GM12878 (cell line): ENCODE results near the gene LRRC63. TPM values are rescaled to one million over a fixed set of nuclear protein-coding genes. Genes with fewer than 3 reads are reported as not detected.
A peak's percentile ranks its signal among the peaks of the same experiment; 100 is the strongest.

ENCODE experiments used
- ATF7 ChIP-seq: fragments of 450-650 bp; IDR thresholded peaks from 2 replicates; pipeline ENCODE4 v1.6.1; 2016; ENCODE audit warnings: low read depth, mild to moderate bottlenecking
- BCL11A ChIP-seq: IDR thresholded peaks from 2 replicates; pipeline ENCODE4 v1.6.1; 2011; ENCODE audit warnings: low read depth, low read length
- BRCA1 ChIP-seq: IDR thresholded peaks from 2 replicates; pipeline ENCODE4 v1.6.1; 2011; ENCODE audit warnings: low read depth, low read length, improper control_type of control experiment
- CBFB ChIP-seq: IDR thresholded peaks from 2 replicates; pipeline ENCODE4 v1.6.1; 2016; ENCODE audit warnings: antibody characterized with exemption, low read depth
- CEBPZ ChIP-seq: fragments of 150-350 bp; IDR thresholded peaks from 2 replicates; pipeline ENCODE4 v1.6.1; 2016; ENCODE audit warnings: low read depth, low read length
- CHD2 ChIP-seq: IDR thresholded peaks from 2 replicates; pipeline ENCODE4 v1.6.1; 2011; ENCODE audit warnings: low read depth, low read length, improper control_type of control experiment, borderline replicate concordance
- CTCF ChIP-seq, 3 experiments: IDR thresholded peaks in 2 of 3; conservative IDR thresholded peaks in 1 of 3; 2 replicates each; pipeline ENCODE4 v1.5.1; 2011; ENCODE audit warnings: low read depth in 3 of 3, low read length in 3 of 3, mild to moderate bottlenecking in 3 of 3, control low read depth in 2 of 3, moderate library complexity in 2 of 3, inconsistent platforms in 1 of 3, mixed read lengths in 1 of 3; ENCODE audit not compliant: control insufficient read depth in 2 of 3, insufficient read depth in 1 of 3; ENCODE audit errors: extremely low read depth in 1 of 3
- DPF2 ChIP-seq: fragments of 450-650 bp; IDR thresholded peaks from 2 replicates; pipeline ENCODE4 v1.6.1; 2017; ENCODE audit warnings: mild to moderate bottlenecking
- ESRRA ChIP-seq: IDR thresholded peaks from 2 replicates; pipeline ENCODE4 v1.6.1; 2012; ENCODE audit warnings: mild to moderate bottlenecking, low read length, improper control_type of control experiment
- FOXK2 ChIP-seq: fragments of 450-650 bp; IDR thresholded peaks from 2 replicates; pipeline ENCODE4 v1.6.1; 2017; ENCODE audit warnings: mild to moderate bottlenecking, moderate library complexity
- REST ChIP-seq: IDR thresholded peaks from 2 replicates; pipeline ENCODE4 v1.6.1; 2012; ENCODE audit warnings: mild to moderate bottlenecking, low read depth, low read length
- SMARCA5 ChIP-seq: fragments of 450-650 bp; IDR thresholded peaks from 2 replicates; pipeline ENCODE4 v1.6.1; 2017; ENCODE audit warnings: mild to moderate bottlenecking
- SMC3 ChIP-seq: IDR thresholded peaks from 2 replicates; pipeline ENCODE4 v1.6.1; 2011; ENCODE audit warnings: low read length, improper control_type of control experiment, borderline replicate concordance
- SUZ12 ChIP-seq: fragments of 200-600 bp; sonication (generic); IDR thresholded peaks from one replicate; pipeline ENCODE4 v1.6.1; 2018; ENCODE audit warnings: antibody characterized with exemption, mild to moderate bottlenecking; ENCODE audit not compliant: unreplicated experiment
- TCF3 ChIP-seq: IDR thresholded peaks from 2 replicates; pipeline ENCODE4 v1.6.1; 2012; ENCODE audit warnings: low read depth, mild to moderate bottlenecking, low read length, borderline replicate concordance; ENCODE audit not compliant: insufficient read depth
- ZNF687 ChIP-seq: fragments of 450-650 bp; IDR thresholded peaks from 2 replicates; pipeline ENCODE4 v1.6.1; 2017; ENCODE audit warnings: mild to moderate bottlenecking, moderate library complexity
- ZZZ3 ChIP-seq: IDR thresholded peaks from 2 replicates; pipeline ENCODE4 v1.6.1; 2011; ENCODE audit warnings: low read depth; ENCODE audit not compliant: control insufficient read depth, insufficient read length
- polyA plus RNA-seq, 11 experiments: library from polyadenylated mRNA; depleted of rRNA in 4 of 11; unstranded in 6 of 11; stranded (reverse) in 5 of 11; fragments of >200 nt; fragmentation: Nextera tagmentation in 4 of 11; fragmentation: Illumina TruSeq in 1 of 11; extraction: Ambion mirVana in 4 of 11; extraction: Trizol in 1 of 11; gene quantifications; 1 replicate in 1 of 11; 2 replicates in 10 of 11; pipeline versions ENCODE4 v1.2.1 to v1.2.3, GENCODE V29; 2011 to 2016; ENCODE audit warnings: inconsistent platforms in 2 of 11, missing spikeins in 2 of 11, low read depth in 1 of 11
- total RNA-seq, 4 experiments: library from RNA; depleted of rRNA in 3 of 4; stranded (reverse); fragments of >200 nt in 3 of 4; fragmentation: Illumina TruSeq in 1 of 4; extraction: Trizol in 1 of 4; gene quantifications; 2 replicates each; pipeline versions ENCODE4 v1.2.1 to v1.2.3, GENCODE V29; 2013 to 2021

Gene LRRC63
- total and polyA plus RNA-seq, 10 of the 15 experiments (the other 5 are each of a cell fraction or from before 2014, with no cell fraction given): 0.34 to 0.98 (median 0.76) TPM; not detected in 1

DNA sequence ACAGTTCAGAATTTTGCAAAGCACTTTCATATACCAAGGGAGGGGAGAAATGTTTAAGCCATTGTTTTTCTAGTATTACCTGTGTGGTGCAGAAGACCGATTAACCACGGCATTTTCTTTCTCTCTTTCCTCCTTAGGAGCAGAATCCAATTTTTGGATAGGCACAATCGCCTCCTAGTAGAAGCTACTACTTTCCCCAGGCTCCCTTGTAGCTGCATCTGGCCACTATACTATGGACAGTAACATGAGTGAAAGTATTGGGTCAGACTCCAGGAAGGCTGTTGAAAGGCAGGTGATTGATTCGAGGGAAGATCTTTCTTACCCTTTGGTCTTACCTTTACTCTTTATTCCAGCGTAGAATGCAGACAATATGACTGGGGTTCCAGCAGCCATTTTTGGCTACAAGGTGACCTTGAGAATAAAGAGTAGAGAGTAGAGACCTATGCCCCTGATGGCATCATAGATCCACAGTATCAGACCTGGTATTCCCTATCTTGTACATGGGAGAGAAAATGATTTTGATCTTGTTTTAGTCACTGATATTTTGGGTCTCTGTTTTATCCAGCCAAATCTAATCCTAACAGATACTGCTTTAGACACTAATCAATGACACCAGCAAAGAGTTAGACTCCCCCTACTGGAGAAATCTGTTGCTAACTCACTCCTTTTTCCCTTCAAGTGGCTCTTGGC lies 77.0 kb downstream of the LRRC63 start (continued):
- no peak for TF ChIP-seq SMARCA5
- no peak for TF ChIP-seq FOXK2
- no peak for TF ChIP-seq CBFB
- no peak for TF ChIP-seq TCF3
- no peak for TF ChIP-seq CHD2
- TF ChIP-seq BRCA1: no peak
- no peak for TF ChIP-seq ZNF687
- TF ChIP-seq CEBPZ: no peak
- TF ChIP-seq REST: no peak
- no peak for TF ChIP-seq SUZ12
- peak; percentile 78 to 84 (median 79) for TF ChIP-seq CTCF (IDR thresholded peaks at IDR 0.05 in 2 of 3, conservative IDR thresholded peaks at IDR 0.05 in 1 of 3; ENCODE audit: control insufficient read depth in 2 of 3, extremely low read depth in 1 of 3, insufficient read depth in 1 of 3, low read depth in 3 of 3, low read length in 3 of 3)
- no peak for TF ChIP-seq DPF2
- TF ChIP-seq SMC3: peak; percentile 57; the same call in 1 of the 2 replicates
- no peak for TF ChIP-seq ZZZ3
- no peak for TF ChIP-seq BCL11A
- TF ChIP-seq ATF7: no peak
- TF ChIP-seq ESRRA: peak; percentile 93; the same call in 1 of the 2 replicates
